Measurements from ENCODE around the gene VASP.

The VASP gene

GRCh38 chr19:45473682-45474605 is 33.3 kb upstream of the VASP start:
- peak; percentile 78 to 84 for DNase-seq

GRCh38 chr19:45474606-45475521 is 32.4 kb upstream of the VASP start:
- DNase-seq = peak; percentile 85 to 88

- peak; percentile 84 to 85 for DNase-seq
Observed at GRCh38 chr19:45475537-45476291, 31.6 kb upstream of the VASP start.

- peak; percentile 75 to 83 for DNase-seq
Observed at GRCh38 chr19:45476304-45476703, 31.0 kb upstream of the VASP start.

- peak; percentile 58 to 72 for DNase-seq
Observed at GRCh38 chr19:45477186-45477585, 30.1 kb upstream of the VASP start.

- peak; percentile 39 to 72 for DNase-seq
Observed at GRCh38 chr19:45477713-45478453, 29.4 kb upstream of the VASP start.

GRCh38 chr19:45478454-45479238 is 28.6 kb upstream of the VASP start:
- peak; percentile 89 to 93 for DNase-seq

GRCh38 chr19:45483033-45483432 is 24.2 kb upstream of the VASP start:
- DNase-seq = no peak

GRCh38 chr19:45484273-45484945 is 22.9 kb upstream of the VASP start:
- DNase-seq = no peak

- DNase-seq = peak; percentile 96
Observed at GRCh38 chr19:45485305-45486077, 21.8 kb upstream of the VASP start.

- DNase-seq = no peak
Observed at GRCh38 chr19:45488708-45489107, 18.6 kb upstream of the VASP start.

- no peak for DNase-seq
Observed at GRCh38 chr19:45489216-45489855, 17.9 kb upstream of the VASP start.

GRCh38 chr19:45492137-45492626 is 15.1 kb upstream of the VASP start:
- DNase-seq = no peak

GRCh38 chr19:45492627-45493470 is 14.4 kb upstream of the VASP start:
- DNase-seq = no peak

- DNase-seq = no peak
Observed at GRCh38 chr19:45494261-45494916, 12.9 kb upstream of the VASP start.

GRCh38 chr19:45495178-45495577 is 12.1 kb upstream of the VASP start:
- DNase-seq = no peak

GRCh38 chr19:45496349-45496953 is 10.8 kb upstream of the VASP start:
- peak; percentile 37 to 49 for DNase-seq

Data from CD4-positive, alpha-beta T cell treated with Interleukin-1 beta for 1 hour (primary cell).